HL-60 (cell line): ENCODE data around the gene DPH6.

ENCODE experiments used
- DNase-seq, 2 experiments: peaks; one replicate each; pipeline ENCODE4 v3.0.0-alpha.2; 2010 to 2020; ENCODE audit warnings: low read depth in 1 of 2, low spot score in 1 of 2
- H3K27ac ChIP-seq: fragments of 250-450 bp; sonication (Bioruptor Pico); replicated peaks from 2 replicates; pipeline ENCODE4 v1.5.1; 2020; ENCODE audit warnings: mild to moderate bottlenecking, moderate library complexity
- H3K27me3 ChIP-seq: fragments of 250-450 bp; sonication (Bioruptor Pico); 2 replicates; pipeline ENCODE4 v1.5.1; 2021; ENCODE audit warnings: mild to moderate bottlenecking, moderate library complexity; ENCODE audit not compliant: insufficient read depth, poor library complexity, severe bottlenecking
- H3K4me3 ChIP-seq: replicated peaks from 2 replicates; pipeline ENCODE4 v1.5.1; 2011; ENCODE audit warnings: mild to moderate bottlenecking, control low read depth, low read length; ENCODE audit not compliant: insufficient read depth
- GABPA ChIP-seq: IDR thresholded peaks from 2 replicates; pipeline ENCODE4 v1.6.1; 2012; ENCODE audit warnings: low read depth
- POLR2AphosphoS5 ChIP-seq: IDR thresholded peaks from 2 replicates; pipeline ENCODE4 v1.6.1; 2012; ENCODE audit warnings: low read depth
- SPI1 ChIP-seq: IDR thresholded peaks from 2 replicates; pipeline ENCODE4 v1.6.1; 2012; ENCODE audit warnings: low read depth, mild to moderate bottlenecking, borderline replicate concordance
- TF ChIP-seq, protein P1 (sequence below): IDR thresholded peaks from 2 replicates; pipeline ENCODE4 v1.6.1; 2012; ENCODE audit warnings: low read depth; ENCODE audit not compliant: insufficient replicate concordance
- TF ChIP-seq, protein P2 (sequence below): IDR thresholded peaks from one replicate; pipeline ENCODE4 v1.5.1; 2011; ENCODE audit warnings: low read length, control low read depth, inconsistent platforms; ENCODE audit not compliant: insufficient read depth

DPH6 gene

DNA sequence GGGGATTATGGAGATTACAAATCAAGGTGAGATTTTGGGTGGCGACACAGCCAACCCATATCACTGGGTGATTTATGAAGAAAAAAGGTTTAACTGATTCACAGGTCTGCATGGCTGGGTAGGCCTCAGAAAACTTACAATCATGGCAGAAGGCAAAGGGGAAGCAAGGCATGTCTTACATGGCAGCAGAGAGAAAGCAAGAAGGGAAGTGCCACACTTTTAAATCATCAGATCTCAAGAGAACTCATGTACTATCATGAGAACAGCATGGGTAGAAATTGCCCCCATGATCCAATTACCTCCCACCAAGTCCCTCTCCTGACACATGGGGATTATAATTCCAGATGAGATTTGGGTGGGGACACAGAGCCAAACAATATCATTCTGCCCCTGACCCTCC is 59.7 kb downstream of the DPH6 start:
- DNase-seq, result no peak
- Histone ChIP-seq H3K27me3 (no peaks in the 10 kb centered on the region), H3K4me3 (no peak overlapping the region), H3K27ac (no peak overlapping the region)
- no peak for TF ChIP-seq SPI1
- TF ChIP-seq, protein P1, sequence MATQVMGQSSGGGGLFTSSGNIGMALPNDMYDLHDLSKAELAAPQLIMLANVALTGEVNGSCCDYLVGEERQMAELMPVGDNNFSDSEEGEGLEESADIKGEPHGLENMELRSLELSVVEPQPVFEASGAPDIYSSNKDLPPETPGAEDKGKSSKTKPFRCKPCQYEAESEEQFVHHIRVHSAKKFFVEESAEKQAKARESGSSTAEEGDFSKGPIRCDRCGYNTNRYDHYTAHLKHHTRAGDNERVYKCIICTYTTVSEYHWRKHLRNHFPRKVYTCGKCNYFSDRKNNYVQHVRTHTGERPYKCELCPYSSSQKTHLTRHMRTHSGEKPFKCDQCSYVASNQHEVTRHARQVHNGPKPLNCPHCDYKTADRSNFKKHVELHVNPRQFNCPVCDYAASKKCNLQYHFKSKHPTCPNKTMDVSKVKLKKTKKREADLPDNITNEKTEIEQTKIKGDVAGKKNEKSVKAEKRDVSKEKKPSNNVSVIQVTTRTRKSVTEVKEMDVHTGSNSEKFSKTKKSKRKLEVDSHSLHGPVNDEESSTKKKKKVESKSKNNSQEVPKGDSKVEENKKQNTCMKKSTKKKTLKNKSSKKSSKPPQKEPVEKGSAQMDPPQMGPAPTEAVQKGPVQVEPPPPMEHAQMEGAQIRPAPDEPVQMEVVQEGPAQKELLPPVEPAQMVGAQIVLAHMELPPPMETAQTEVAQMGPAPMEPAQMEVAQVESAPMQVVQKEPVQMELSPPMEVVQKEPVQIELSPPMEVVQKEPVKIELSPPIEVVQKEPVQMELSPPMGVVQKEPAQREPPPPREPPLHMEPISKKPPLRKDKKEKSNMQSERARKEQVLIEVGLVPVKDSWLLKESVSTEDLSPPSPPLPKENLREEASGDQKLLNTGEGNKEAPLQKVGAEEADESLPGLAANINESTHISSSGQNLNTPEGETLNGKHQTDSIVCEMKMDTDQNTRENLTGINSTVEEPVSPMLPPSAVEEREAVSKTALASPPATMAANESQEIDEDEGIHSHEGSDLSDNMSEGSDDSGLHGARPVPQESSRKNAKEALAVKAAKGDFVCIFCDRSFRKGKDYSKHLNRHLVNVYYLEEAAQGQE, result no peak
- TF ChIP-seq GABPA, result no peak
- no peak for TF ChIP-seq POLR2AphosphoS5
- TF ChIP-seq, protein P2, sequence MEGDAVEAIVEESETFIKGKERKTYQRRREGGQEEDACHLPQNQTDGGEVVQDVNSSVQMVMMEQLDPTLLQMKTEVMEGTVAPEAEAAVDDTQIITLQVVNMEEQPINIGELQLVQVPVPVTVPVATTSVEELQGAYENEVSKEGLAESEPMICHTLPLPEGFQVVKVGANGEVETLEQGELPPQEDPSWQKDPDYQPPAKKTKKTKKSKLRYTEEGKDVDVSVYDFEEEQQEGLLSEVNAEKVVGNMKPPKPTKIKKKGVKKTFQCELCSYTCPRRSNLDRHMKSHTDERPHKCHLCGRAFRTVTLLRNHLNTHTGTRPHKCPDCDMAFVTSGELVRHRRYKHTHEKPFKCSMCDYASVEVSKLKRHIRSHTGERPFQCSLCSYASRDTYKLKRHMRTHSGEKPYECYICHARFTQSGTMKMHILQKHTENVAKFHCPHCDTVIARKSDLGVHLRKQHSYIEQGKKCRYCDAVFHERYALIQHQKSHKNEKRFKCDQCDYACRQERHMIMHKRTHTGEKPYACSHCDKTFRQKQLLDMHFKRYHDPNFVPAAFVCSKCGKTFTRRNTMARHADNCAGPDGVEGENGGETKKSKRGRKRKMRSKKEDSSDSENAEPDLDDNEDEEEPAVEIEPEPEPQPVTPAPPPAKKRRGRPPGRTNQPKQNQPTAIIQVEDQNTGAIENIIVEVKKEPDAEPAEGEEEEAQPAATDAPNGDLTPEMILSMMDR, result no peak

- H3K27ac ChIP-seq, result no peak overlapping the region
Observed at GRCh38 chr15:35485411-35485810, 60.6 kb downstream of the DPH6 start.

GRCh38 chr15:35484231-35484945 is 61.6 kb downstream of the DPH6 start:
- peak in 1 of 2 experiments; percentile 21 for DNase-seq
- H3K27ac ChIP-seq, result no peak overlapping the region
- TF ChIP-seq SPI1 (no peak), POLR2AphosphoS5 (no peak), GABPA (no peak)
- TF ChIP-seq, protein P1, result no peak
- TF ChIP-seq, protein P2, result no peak
- no peak overlapping the region for H3K4me3 ChIP-seq
- no peaks in the 10 kb centered on the region for H3K27me3 ChIP-seq

More at GRCh38 chr15:35485411-35485810, 60.6 kb downstream of the DPH6 start:
- TF ChIP-seq, protein P2, result no peak
- TF ChIP-seq GABPA (no peak), SPI1 (no peak), POLR2AphosphoS5 (no peak)
- TF ChIP-seq, protein P1, result no peak
- Histone ChIP-seq H3K27me3 (no peaks in the 10 kb centered on the region), H3K4me3 (no peak overlapping the region)
- DNase-seq, result no peak
